Iris pigment epithelial cell (primary cell): ENCODE data around the gene GFOD2.

ENCODE experiments used
- DNase-seq: peaks from one replicate; pipeline ENCODE4 v3.0.0-alpha.2; 2011; ENCODE audit warnings: low read depth

GFOD2 gene

DNA sequence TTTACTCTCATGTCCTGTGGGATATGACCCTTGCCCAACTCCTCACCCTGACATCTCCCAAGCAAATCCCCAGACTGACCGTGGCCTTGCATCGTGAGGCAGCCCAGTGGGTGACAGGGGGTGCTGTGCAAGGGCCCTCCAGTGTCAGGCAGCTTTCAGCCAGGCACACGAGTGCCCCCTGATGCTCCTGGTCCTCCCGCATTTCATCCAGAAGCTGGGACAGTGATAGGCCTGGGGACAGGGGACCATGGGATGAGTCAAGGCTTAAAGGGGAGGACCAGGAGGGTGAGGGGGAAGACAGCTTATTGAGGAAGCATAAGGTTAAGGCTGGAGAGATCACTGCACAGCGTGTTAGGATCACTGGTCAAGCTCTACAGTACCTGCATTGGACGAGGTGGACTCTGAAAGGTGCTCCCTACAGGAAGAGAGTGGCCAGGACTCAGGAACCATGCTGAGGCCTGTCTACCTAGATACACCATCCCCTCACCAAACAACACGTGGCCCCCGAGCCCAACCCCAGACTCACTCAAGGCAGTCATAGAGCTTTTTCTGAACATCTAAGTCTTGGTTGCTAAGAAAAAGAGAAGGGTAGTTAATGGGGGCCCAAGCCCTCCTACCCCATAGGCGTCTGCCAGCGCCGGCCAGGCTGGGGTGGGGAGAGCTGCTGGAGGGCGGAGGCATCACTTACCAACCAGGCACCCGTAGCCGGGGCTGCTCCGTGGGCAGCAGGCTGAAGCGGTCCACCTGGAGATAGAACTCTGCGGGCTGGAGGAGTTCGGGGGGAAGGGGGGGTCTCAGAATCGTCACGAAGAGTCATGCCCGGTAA, 60.1 kb downstream of the GFOD2 start:
- no peak for DNase-seq

DNA sequence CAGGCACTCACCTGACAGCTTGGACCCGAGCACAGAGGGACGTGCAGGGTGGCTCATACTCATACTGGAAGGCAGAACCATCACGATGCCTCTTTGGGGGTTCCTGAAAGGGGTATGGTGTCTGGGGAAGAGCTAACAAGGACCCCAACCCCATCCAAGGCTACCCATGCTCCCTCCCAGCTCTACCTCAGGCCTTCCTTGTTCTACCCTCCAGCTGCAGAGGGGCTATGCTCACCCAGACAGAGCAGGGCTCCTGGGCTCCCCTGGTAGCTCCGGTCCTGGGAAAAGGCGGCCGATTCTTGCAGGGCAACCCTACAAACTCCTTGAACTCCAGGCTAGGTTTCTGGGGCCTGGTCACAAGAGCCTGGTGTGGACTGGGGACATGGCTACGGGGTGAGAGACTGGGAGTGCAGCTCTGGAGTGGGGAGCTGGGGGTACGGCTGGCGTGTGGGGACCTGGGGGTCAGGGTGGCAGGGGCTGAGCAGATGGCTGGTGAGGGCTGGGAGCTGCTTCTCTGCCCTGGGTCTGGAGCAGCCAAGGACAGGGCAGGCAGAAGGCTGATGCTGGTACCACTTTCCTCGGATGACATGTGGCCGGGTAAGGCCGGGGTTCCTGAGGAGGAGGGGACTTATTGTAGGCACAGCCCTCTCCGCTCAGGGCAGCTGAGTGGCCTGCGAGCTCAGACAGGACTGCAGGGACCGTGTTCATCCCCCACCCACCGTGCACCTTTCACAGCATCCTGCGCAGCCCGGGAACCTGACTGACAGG, 61.2 kb downstream of the GFOD2 start:
- no peak for DNase-seq

DNA sequence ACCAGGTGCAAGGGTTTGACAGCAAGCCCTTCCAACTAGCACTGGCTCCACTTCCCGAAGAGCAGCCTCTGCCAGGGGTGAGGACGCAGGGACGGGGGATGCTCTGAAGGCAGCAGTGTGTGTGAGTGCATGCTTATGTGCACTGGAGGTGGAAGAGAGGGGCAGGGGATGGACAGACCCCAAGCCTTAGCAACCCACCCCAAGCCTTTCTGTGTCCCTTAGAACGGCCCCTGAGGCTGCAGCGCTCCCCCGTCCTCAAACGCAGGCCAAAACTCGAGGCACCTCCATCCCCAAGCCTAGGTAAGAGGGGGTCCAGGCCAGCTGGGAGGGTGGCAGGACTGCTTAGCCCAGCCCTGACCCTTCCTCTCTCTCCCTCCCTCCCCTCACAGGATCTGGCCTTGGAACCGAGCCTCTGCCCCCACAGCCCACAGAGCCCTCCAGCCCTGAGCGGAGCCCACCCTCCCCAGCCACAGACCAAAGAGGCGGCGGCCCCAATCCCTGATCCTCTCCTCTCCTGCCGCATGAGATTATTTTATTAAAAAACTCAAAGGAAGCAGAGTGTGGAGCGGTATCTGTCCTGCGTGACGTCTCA, 62.0 kb downstream of the GFOD2 start:
- DNase-seq, result no peak

DNA sequence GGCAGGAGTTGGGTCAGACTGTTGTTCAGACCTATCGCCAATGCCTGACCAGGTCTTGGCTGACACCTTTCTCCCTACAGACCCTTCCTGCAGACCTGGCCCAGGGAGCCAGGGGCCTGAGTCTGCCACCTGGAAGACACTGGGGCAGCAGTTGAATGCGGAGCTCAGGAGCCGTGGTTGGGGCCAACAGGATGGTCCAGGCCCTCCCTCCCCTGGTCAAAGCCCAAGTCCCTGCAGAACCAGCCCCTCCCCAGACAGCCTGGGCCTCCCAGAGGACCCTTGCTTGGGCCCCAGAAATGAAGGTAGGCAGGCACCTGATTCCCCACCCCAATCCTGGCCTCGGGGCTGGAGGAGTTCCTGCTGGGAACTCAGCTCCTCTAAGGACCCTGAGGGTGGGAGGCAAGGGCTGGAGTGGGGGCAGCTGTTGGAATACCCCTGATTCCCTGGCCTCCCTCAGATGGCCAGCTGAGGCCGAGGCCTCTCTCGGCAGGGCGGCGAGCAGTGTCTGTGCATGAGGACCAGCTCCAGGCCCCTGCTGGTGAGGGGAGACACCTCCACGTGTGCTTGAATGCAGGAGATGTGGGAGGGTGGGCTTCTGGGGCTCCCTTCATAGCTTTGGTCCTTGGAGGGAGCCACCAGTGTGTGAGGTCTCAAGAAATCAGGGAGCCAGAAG, 62.6 kb downstream of the GFOD2 start:
- DNase-seq, result no peak

DNA sequence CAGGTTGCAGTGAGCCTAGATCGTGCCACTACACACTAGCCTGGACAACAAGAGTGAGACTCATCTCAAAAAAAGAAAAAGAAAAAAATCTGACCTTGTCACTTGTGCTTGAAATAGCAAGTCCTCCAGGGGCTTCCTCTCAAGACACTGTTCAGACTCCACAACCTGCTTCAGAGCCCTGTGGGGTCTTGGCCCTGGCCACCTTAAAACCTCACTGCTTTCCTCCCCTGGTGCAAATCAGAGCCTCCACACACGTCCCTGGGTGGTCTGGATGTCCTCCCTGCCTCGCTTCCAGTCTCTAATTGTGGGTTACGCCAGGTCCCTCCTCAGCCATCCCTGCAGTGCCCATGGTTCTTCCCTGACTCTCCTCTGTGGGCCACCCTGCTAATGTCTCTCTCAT, 63.8 kb downstream of the GFOD2 start:
- no peak for DNase-seq

DNA sequence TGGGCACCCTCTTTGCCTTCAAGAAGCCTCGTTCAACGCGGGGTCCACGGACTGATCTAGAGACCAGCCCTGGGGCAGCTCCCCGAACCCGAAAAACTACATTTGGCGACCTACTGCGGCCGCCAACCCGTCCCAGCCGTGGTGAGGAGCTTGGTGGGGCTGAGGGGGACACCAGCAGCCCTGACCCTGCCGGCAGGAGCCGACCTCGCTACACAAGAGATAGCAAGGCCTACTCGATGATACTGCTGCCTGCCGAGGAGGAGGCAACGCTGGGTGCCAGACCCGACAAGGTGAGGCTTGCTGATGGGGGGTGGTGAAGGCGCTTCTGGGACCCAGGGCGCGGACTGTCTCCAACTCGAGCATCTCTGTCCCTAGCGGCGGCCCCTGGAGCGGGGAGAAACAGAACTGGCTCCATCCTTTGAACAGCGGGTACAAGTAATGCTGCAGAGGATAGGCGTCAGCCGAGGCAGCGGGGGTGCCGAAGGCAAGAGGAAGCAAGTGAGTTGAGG, 64.7 kb downstream of the GFOD2 start:
- DNase-seq, result no peak

DNA sequence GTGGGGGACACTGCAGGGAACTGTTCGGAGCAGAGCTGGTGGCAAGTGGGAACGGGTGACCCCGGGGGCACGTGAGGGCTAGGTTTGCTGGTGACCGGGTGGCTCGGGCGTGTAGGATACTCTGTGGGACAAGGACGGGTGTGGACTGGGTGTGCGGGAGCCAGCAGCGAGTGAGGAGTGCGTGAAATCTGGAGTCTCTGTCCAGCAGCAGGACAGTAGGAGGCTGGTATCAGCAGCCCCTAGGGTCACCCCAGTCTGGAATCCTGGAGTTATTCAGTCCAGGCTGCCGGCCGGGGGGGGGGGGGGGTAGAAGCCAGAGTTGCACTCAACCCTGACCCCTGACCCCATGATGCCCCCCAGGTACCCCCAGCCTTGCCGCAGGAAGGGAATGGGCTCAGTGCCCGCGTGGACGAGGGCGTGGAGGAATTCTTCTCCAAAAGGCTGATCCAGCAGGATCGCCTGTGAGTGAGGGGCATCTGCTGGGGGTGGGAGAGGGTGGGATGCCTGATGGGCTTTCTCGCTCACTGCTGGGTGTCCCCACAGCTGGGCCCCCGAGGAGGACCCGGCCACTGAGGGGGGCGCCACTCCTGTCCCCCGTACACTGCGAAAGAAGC, 65.2 kb downstream of the GFOD2 start:
- no peak for DNase-seq

DNA sequence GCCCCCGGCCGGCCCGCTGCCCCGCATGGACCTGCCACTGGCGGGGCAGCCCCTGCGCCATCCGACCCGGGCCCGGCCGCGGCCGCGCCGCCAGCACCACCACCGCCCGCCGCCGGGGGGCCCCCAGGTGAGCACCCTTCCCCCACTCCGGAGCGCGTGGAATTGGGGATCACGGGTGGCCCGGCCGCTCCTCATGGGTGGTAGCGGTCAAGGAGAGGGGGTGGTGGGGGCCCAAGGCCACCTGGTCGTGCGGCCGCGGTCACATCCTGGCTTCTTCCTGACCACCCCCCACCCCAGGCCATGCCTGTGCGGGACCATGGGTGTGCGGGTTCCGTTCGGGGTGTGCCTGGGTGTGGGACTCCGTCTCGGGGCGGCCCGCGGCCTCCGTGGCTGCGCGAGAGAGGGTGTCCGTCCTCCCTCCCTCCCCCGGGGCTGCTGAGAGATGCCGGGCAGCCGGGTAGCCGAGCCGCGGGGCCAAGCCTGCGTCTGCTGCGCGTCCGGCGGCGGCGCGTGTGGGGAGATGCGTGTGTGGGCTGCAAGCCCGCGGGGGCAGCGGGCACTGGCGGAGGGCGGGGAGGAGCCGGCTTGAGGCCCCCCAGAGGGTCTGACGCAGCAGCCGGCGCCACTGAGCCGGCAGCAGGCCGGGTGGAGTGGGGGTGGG, 65.9 kb downstream of the GFOD2 start:
- no peak for DNase-seq

DNA sequence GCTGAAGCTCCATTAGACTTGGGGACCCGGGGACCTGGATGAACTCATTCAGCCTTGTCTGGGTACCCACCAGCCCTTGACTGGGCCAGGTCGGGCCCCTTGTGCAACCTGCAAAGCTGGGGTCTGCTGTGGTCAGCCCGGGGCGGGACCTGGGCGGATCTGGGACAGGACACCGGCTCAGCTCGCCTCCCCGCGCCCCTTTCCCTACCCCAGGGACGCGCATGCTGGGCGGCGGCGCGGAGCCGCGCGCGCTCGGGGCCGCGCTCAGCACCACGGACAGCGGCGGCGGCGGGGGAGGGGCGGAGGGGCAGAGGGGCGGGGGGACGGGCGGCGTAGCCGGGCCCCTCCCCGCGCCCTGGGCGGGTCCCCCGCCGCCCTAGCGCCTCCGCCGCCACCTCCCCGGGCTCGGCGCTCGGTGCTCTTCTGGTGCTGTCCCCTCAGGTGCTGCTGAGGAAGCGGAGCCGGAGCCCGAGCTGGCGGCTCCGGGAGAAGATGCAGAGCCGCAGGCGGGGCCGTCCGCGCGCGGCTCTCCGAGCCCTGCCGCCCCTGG, 66.5 kb downstream of the GFOD2 start:
- DNase-seq, result no peak

DNA sequence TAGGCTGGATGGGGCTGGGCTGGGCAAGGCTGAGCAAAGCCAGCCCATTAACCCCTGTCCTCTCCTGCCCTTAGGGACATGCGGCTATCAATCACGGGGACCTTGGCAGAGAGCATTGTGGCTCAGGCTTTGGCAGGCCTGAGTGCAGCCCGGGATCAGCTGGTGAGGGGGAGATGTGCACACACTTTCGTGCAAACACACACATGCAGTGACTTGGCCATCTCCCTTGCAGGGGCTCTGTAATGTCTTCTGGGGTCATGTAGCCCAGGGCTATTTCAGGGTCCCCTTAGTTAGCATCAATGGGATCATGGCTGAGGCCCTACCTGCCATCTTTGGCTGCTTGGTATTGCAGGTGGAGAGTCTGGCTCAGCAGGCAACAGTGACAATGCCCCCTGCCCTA, 67.3 kb downstream of the GFOD2 start:
- no peak for DNase-seq

DNA sequence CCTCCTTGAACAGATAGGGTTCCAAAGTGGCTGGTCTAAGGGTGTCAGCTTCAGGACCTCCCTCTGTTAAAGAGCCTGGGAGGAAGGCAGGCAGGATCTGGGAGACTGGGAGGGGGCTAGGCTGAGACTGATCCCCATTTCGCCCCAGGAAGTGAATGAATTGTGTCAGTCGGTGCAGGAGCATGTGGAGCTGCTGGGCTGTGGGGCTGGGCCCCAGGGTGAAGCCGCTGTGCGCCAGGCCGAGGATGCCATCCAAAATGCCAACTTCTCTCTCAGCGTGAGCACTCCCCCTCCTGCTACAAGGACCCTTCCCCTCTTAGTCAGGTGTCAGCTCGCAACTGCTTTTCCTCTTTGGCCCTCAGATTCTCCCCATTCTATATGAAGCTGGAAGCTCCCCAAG, 68.1 kb downstream of the GFOD2 start:
- no peak for DNase-seq

DNA sequence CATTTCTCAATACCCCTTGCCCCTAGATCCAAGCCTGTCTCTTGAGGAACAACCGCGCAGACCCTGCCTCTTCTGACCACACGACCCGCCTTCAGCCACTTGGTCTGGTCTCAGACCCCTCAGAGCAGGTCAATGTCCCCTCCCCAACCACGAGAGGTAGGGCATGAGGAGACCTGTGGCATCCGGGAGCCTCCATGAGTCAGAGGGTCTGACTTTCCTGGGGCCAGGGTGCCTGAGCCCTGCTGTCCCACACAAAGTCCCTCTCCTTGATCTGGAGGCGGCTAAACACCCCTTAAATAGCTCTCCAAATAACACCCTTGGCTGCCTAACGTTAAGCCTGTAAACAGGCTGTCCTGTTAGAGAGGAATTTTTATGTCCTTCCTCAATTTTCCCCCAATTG, 69.1 kb downstream of the GFOD2 start:
- no peak for DNase-seq

DNA sequence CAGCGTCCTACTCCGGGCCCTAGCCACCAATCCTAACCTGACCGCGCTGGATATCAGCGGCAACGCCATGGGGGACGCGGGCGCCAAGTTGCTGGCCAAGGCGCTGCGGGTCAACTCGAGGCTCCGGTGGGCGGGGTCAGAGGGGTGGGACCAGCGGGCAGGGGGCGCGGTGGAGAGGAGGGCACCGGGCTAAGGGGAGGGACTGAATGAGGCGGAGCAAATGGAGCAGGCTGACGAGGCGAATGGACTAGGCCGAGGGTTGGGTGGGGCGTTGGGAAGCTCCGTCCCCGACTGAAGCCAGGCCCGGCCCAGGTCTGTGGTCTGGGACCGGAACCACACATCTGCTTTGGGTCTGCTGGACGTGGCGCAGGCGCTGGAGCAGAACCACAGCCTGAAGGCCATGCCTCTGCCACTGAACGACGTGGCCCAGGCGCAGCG, 69.6 kb downstream of the GFOD2 start:
- DNase-seq, result no peak

DNA sequence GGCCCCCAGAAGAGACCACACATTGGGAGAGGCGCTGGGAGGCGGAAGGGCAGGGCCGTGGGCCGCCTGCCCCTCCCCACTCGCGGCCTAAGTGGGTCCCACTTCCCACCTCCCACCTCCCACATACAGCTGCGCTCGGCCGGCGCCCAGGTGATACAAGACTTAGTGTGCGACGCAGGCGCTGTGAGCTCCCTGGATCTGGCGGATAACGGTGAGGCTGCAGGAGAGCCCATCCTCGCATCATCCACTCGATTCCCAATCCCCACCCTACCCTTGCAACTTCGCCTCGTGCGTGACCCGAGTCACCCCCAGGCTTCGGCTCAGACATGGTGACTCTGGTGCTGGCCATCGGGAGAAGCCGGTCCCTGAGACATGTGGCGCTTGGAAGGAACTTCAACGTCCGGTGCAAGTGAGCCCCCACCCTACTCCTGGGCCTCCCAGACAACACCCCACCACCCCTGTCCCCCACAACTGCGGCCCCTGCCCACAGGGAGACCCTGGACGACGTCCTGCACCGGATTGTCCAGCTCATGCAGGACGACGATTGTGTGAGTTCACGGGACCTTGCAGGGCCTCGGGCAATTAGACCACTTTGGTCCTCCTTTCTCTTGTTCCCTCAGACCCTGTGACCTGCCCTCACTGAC, 70.2 kb downstream of the GFOD2 start:
- DNase-seq, result no peak

DNA sequence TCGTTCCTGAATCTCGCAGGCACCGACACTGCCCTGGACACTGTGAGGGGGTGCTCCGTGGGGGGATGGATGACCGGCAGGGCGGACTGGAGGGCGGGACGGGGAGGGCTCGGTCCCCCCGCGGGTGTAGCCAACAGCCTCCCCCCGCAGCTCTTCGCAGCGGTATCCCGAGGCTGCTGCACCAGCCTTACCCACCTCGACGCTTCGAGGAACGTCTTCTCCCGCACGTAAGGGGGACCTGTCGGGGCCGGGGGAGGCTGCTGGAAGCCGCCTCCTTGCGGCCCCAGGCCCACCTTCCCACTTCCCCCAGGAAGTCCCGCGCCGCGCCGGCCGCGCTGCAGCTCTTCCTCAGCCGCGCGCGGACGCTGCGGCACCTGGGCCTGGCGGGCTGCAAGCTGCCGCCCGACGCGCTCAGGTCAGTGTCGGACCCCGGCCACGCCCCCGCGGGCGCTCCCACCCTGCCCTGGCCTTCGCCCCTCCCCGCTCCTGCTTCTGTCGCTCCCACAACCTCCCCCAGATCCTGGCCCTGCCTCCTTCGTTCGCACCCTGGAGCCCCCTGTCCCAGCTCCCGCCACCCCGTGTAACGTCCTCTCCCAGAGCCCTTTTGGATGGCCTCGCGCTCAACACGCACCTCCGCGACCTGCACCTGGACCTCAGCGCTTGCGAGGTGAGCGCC, 70.9 kb downstream of the GFOD2 start:
- DNase-seq, result no peak

DNA sequence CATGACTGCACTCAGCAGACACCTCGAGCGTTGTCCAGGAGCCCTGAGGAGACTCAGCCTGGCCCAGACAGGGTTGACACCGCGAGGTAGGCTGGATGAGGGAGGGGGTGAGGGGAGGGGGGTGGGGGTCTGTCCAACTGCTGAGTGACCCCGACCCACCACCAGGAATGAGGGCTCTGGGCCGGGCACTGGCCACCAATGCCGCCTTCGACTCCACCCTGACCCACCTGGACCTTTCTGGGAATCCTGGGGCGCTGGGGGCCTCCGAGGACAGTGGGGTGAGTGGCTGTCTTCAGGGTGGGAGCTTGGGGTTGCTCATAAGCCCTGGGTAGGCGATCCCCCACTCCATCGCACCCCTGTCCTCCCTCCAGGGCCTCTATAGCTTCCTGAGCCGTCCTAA, 71.4 kb downstream of the GFOD2 start:
- DNase-seq, result no peak

DNA sequence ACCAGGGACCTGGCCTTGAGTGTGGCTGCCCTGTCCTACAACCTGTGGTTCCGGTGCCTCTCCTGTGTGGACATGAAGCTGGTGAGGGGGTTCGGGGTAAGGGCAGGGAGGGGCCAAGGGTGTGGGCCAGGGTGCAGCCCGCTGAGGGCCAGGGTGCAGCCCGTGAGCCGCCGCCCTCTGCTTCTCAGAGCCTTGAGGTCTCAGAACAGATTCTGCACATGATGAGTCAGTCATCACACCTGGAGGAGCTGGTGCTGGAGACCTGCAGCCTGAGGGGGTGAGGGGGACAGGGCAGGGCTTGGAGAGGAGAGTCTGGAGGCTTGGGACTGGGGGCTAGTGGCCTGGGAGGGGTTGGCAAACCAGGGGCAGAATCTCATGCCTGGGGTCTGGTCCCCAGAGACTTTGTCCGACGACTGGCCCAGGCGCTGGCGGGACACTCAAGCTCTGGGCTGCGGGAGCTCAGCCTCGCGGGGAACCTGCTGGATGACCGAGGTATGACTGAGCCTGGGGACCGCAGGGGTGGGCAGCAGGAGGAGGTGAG, 71.9 kb downstream of the GFOD2 start:
- no peak for DNase-seq

DNA sequence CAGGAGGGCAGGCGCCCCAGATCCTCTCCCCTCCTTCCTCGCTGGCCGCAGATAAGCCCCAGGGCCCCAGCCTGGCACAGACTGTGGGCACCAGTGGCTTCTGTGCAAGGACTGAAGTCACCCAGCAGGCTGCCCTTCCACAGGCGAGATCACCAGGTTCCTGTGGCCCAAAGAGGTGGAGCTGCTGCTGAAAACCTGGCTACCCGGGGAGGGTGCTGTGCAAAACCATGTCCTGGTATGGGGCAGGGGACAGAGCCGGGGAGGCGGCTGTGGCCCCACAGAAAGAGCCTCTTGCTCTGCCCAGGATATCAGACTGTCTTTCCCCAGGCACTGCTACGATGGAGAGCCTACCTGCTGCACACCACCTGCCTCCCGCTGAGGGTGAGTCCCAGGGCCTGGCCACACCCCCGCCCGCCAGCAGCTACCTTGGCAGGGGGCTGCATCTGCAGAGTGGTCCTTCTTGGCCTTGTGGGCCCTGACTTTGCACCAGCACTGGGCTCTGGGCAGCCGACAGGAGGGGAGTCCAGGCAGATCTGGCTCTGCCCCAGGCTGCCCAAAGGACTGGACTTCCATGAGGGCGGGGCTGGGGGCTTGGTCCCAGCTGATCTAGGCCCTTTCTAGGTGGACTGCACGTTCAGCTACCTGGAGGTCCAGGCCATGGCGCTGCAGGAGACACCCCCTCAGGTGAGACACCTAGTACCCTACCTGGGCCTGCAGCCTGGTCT, 73.6 kb downstream of the GFOD2 start:
- DNase-seq, result no peak

DNA sequence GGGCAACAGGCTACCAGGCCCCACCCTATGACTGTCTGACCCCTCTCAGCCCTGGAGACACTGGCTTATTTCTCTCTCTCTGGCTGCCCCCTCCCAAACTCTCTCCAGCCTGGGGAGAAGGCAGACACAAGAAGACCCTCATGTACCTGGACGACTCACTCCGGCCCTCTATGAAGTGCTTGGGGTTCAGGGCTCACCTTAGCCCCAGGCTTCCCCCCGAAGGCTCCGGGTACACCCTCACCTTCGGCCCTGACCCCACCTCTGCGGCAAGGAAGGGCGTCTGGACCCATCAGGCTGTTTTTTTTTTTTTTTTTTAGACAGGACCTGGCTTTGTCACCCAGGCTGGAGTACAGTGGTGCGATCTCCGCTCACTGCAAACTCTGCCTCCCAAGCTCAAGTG, 75.1 kb downstream of the GFOD2 start:
- no peak for DNase-seq
